SK-N-MC (cell line): ENCODE measurements around the gene FTH1.

ENCODE experiments used
- DNase-seq: peaks from one replicate; pipeline ENCODE4 v3.0.0-alpha.2; 2011; ENCODE audit warnings: low read depth, low spot score
- H3K27ac ChIP-seq: fragments of 200-600 bp; sonication (generic); 2 replicates; pipeline ENCODE4 v1.5.1; 2016; ENCODE audit warnings: mixed run types
- H3K36me3 ChIP-seq: fragments of 200-600 bp; sonication (generic); 2 replicates; pipeline ENCODE4 v1.6.1; 2017; ENCODE audit warnings: antibody characterized with exemption, low read length, mixed read lengths; ENCODE audit not compliant: insufficient read depth
- H3K4me3 ChIP-seq: fragments of 200-600 bp; sonication (generic); 2 replicates; pipeline ENCODE4 v1.5.1; 2016
- H3K9ac ChIP-seq: fragments of 200-600 bp; sonication (generic); 2 replicates; pipeline ENCODE4 v1.8.0; 2017; ENCODE audit warnings: mixed run types, mixed read lengths; ENCODE audit not compliant: insufficient read length
- H3K9me3 ChIP-seq: fragments of 200-600 bp; sonication (generic); 2 replicates; pipeline ENCODE4 v1.6.1; 2017; ENCODE audit warnings: low read depth, mild to moderate bottlenecking, antibody characterized with exemption, low read length, moderate library complexity, mixed read lengths
- EZH2 ChIP-seq: fragments of 200-600 bp; sonication (generic); IDR thresholded peaks from one replicate; pipeline ENCODE4 v1.6.1; 2017; ENCODE audit warnings: antibody characterized with exemption
- FOXP2 ChIP-seq: optimal IDR thresholded peaks from 2 replicates; pipeline ENCODE3; 2011; ENCODE audit warnings: mild to moderate bottlenecking, moderate library complexity; ENCODE audit not compliant: insufficient read depth; ENCODE audit errors: extremely low read length, control extremely low read depth
- POLR2AphosphoS5 ChIP-seq: IDR thresholded peaks from 2 replicates; pipeline ENCODE4 v1.6.1; 2012; ENCODE audit warnings: mild to moderate bottlenecking, low read depth, low read length, borderline replicate concordance

FTH1 gene

DNA sequence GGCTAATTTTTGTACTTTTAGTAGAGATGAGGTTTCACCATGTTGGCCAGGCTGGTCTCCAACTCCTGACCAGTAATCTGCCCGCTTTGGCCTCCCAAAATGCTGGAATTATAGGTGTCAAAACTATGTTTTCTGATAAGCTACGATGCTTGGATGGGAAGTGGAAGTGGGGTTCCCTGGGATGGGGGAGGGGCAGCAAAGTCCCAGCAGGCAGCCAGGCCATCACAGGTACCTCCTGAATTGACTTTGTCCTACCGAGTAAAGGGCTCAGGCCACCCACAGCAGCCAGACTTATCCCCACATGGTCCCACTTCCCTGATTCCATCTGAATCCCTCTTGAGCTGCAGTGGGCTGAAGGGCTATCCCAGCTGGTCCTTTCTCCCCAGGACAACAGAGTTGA, 6.9 kb downstream of the FTH1 start:
- Histone ChIP-seq H3K36me3 (peaks cover 26% of the 10 kb centered on the region), H3K27ac (no peak overlapping the region), H3K4me3 (no peak overlapping the region), H3K9me3 (no peaks in the 10 kb centered on the region), H3K9ac (no peak overlapping the region)
- TF ChIP-seq POLR2AphosphoS5 (no peak), EZH2 (no peak), FOXP2 (no peak)
- DNase-seq = no peak

DNA sequence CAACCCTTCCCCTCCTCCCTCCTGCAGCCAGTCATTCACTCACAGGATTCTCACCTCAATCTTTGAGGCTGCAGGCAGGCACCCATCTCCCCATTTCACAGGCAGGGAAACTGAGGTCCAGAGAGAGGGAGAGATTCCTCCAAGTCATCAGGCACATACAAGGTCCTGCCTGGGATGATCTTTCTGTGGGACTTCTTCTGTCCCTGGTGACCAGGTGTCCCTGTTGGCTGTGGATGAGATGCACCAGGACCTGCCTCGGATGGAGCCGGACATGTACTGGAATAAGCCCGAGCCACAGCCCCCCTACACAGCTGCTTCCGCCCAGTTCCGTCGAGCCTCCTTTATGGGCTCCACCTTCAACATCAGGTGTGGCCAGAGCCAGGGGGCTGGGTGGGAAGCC, 7.8 kb downstream of the FTH1 start:
- no peak for DNase-seq
- Histone ChIP-seq H3K9ac (no peak overlapping the region), H3K27ac (no peak overlapping the region), H3K36me3 (peaks cover 17% of the 10 kb centered on the region), H3K9me3 (no peaks in the 10 kb centered on the region), H3K4me3 (no peak overlapping the region)
- TF ChIP-seq FOXP2 (no peak), POLR2AphosphoS5 (no peak), EZH2 (no peak)

- no peak overlapping the region for H3K4me3 ChIP-seq
- H3K9ac ChIP-seq = no peak overlapping the region
- TF ChIP-seq FOXP2 (no peak), POLR2AphosphoS5 (no peak), EZH2 (no peak)
- H3K27ac ChIP-seq = no peak overlapping the region
- no peak for DNase-seq
- peaks cover 12% of the 10 kb centered on the region for H3K36me3 ChIP-seq
- H3K9me3 ChIP-seq = no peaks in the 10 kb centered on the region
Observed at GRCh38 chr11:61959114-61959513, 8.3 kb downstream of the FTH1 start.

- H3K9ac ChIP-seq = no peak overlapping the region
- H3K27ac ChIP-seq = no peak overlapping the region
- no peak overlapping the region for H3K4me3 ChIP-seq
- no peaks in the 10 kb centered on the region for H3K9me3 ChIP-seq
- no peak for TF ChIP-seq EZH2
- no peak for TF ChIP-seq POLR2AphosphoS5
- TF ChIP-seq FOXP2 = no peak
- H3K36me3 ChIP-seq = peaks cover 6% of the 10 kb centered on the region
- DNase-seq = no peak
Observed at GRCh38 chr11:61958590-61958989, 8.8 kb downstream of the FTH1 start.

DNA sequence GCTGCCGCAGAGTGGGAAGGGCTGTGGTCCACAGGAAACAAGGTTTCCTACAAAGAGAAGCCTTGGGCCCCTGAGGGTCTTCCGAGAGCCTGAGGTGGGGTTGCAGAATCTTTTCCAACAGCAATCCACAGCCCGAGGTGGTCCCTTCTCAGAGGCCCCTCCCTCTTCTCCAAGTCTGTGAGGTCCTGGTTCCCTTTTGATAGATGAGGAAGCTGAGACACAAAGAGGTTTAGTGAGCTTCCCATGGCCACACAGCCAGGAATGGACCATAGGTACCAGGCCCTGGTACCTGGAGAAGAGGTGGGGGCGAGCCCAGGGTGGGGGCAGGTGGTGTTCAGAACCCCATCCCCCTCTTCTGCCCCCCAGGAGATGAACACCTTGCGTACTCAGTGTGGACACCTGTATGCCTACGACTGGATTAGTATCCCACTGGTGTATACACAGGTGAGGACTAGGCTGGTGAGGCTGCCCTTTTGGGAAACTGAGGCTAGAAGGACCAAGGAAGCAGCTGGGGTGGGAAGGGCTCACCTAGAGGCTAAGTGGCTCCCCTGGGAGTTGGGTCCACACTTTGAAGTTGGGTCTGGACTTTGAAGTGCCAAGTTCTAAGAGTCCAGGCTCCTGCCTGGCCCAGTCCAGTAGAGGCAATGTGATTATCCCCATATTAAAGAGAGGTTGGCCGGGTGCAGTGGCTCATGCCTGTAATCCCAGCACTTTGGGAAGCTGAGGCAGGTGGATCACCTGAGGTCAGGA, 10.2 kb downstream of the FTH1 start:
- no peak for DNase-seq
- Histone ChIP-seq H3K9ac (no peak overlapping the region), H3K36me3 (no peaks in the 10 kb centered on the region), H3K27ac (no peak overlapping the region), H3K9me3 (no peaks in the 10 kb centered on the region), H3K4me3 (no peak overlapping the region)
- TF ChIP-seq EZH2 = no peak
- TF ChIP-seq FOXP2 = no peak
- no peak for TF ChIP-seq POLR2AphosphoS5

DNA sequence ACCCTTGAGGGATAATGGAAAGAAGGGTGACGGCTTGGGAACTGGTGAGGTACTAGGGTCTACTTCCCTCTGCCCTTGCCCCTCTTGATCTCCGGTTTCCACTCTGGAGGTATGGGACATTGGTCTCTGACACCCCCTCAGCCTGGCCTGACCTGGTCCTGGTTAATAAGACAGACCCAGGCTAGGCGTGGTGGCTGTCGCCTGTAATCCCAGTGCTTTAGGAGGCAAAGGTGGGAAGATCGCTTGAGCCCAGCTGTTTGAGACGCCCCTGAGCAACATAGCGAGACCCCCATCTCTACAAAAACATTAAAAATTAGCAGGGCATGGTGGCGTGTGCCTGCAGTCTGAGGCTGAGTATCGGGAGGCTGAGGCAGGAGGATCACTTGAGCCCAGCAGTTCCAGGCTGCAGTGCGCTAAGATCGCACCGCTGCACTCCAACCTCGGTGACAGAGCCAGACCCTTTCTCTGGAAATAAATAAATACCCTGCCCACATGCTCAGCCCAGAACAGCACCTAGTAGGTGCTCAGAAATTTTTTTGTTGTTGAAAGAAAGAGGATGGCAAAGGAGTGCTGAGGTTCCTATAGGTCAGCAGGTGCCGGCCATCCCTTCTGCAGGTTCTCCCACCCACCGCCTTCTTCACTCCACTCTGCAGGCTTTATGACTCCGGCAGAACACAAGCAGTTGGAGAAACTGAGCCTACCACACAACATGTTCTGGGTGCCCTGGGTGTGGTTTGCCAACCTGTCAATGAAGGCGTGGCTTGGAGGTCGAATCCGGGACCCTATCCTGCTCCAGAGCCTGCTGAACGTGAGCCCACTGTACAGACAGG, 11.0 kb downstream of the FTH1 start:
- H3K27ac ChIP-seq = no peak overlapping the region
- DNase-seq = no peak
- TF ChIP-seq EZH2 (no peak), POLR2AphosphoS5 (no peak), FOXP2 (no peak)
- H3K9me3 ChIP-seq = no peaks in the 10 kb centered on the region
- no peak overlapping the region for H3K9ac ChIP-seq
- H3K36me3 ChIP-seq = no peaks in the 10 kb centered on the region
- H3K4me3 ChIP-seq = no peak overlapping the region

DNA sequence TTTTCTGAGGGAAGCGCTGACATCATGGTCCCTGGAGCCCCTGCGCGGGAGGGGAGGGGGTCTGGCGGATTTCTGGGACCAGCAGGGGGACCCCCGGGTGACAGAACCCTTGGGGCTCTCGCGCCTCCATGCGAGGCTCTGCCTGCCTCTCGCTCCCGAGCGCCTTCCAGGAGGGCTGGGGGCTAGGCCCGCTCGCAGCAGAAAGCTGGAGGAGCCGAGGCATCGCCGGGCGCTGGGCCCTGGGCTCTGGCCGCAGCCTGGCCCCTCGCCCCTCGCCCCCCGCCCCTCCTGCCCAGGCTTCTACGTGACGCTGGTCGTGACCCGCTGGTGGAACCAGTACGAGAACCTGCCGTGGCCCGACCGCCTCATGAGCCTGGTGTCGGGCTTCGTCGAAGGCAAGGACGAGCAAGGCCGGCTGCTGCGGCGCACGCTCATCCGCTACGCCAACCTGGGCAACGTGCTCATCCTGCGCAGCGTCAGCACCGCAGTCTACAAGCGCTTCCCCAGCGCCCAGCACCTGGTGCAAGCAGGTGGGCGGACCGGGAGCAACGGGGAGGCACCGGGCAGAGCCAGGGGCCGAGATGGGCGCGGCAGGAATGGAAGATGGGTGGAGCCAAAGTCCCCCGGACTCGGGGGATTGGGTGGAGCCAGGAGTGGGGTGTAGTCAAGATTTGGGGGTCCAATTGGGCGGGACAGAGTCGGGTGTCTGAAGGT, 11.9 kb downstream of the FTH1 start:
- no peaks in the 10 kb centered on the region for H3K36me3 ChIP-seq
- no peak overlapping the region for H3K27ac ChIP-seq
- H3K4me3 ChIP-seq = no peak overlapping the region
- no peaks in the 10 kb centered on the region for H3K9me3 ChIP-seq
- no peak overlapping the region for H3K9ac ChIP-seq
- no peak for DNase-seq
- no peak for TF ChIP-seq POLR2AphosphoS5
- TF ChIP-seq FOXP2 = no peak
- no peak for TF ChIP-seq EZH2

- Histone ChIP-seq H3K9ac (no peak overlapping the region), H3K27ac (no peak overlapping the region), H3K4me3 (no peak overlapping the region), H3K36me3 (no peaks in the 10 kb centered on the region), H3K9me3 (no peaks in the 10 kb centered on the region)
- no peak for DNase-seq
- TF ChIP-seq POLR2AphosphoS5 (no peak), EZH2 (no peak), FOXP2 (no peak)
Observed at GRCh38 chr11:61954851-61955421, 12.5 kb downstream of the FTH1 start.
